Ishikawa (cell line): ENCODE data around the gene TRAPPC1.

Experiments
- CEBPB ChIP-seq: IDR thresholded peaks from 2 replicates; pipeline ENCODE4 v1.6.1; 2012
- CREB1 ChIP-seq: IDR thresholded peaks from 2 replicates; pipeline ENCODE4 v1.6.1; 2012; ENCODE audit warnings: low read depth
- EGR1 ChIP-seq: IDR thresholded peaks from 2 replicates; pipeline ENCODE4 v1.6.1; 2012
- EP300 ChIP-seq: IDR thresholded peaks from 2 replicates; pipeline ENCODE4 v1.6.1; 2012; ENCODE audit warnings: borderline replicate concordance
- FOXM1 ChIP-seq: IDR thresholded peaks from 2 replicates; pipeline ENCODE4 v1.6.1; 2012; ENCODE audit warnings: low read depth, borderline replicate concordance
- MAX ChIP-seq: IDR thresholded peaks from 2 replicates; pipeline ENCODE4 v1.6.1; 2012
- NFIC ChIP-seq: IDR thresholded peaks from 2 replicates; pipeline ENCODE4 v1.6.1; 2012
- RAD21 ChIP-seq: IDR thresholded peaks from 2 replicates; pipeline ENCODE4 v1.6.1; 2012; ENCODE audit warnings: low read depth
- REST ChIP-seq: IDR thresholded peaks from 2 replicates; pipeline ENCODE4 v1.6.1; 2012; ENCODE audit warnings: low read depth, mild to moderate bottlenecking
- TAF1 ChIP-seq: IDR thresholded peaks from 2 replicates; pipeline ENCODE4 v1.6.1; 2012; ENCODE audit warnings: low read depth, mild to moderate bottlenecking
- TCF12 ChIP-seq: IDR thresholded peaks from 2 replicates; pipeline ENCODE4 v1.6.1; 2012; ENCODE audit warnings: low read depth
- TEAD4 ChIP-seq: IDR thresholded peaks from 2 replicates; pipeline ENCODE4 v1.6.1; 2012
- YY1 ChIP-seq: IDR thresholded peaks from 2 replicates; pipeline ENCODE4 v1.6.1; 2012; ENCODE audit warnings: low read depth
- ZBTB7A ChIP-seq: IDR thresholded peaks from 2 replicates; pipeline ENCODE4 v1.6.1; 2012; ENCODE audit warnings: low read depth
- TF ChIP-seq, protein P1 (sequence below): IDR thresholded peaks from 2 replicates; pipeline ENCODE4 v1.6.1; 2012

Gene TRAPPC1

GRCh38 chr17:7946441-7946840 lies 14.7 kb upstream of the TRAPPC1 start:
- TF ChIP-seq REST: no peak

DNA sequence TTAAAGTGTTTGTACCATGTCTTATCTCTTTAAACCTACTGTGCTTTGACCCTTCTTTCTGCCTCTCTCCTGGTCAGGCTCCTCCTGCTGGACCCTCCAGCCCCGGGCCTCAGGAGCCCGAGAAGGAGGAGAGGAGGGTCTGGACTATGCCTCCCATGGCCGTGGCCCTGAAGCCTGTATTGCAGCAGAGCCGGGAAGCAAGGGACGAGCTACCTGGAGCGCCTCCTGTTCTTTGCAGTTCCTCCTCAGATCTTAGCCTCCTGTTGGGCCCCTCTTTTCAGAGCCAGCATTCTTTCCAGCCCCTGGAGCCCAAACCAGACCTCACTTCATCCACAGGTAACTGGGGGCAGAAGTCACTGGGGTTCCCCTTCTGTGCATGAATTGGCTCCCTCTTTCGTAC lies 13.9 kb upstream of the TRAPPC1 start:
- TF ChIP-seq EP300 (no peak), MAX (no peak), RAD21 (no peak), TEAD4 (no peak), ZBTB7A (no peak), EGR1 (no peak), FOXM1 (no peak), TAF1 (no peak), CREB1 (no peak), CEBPB (no peak)
- TF ChIP-seq, protein P1, sequence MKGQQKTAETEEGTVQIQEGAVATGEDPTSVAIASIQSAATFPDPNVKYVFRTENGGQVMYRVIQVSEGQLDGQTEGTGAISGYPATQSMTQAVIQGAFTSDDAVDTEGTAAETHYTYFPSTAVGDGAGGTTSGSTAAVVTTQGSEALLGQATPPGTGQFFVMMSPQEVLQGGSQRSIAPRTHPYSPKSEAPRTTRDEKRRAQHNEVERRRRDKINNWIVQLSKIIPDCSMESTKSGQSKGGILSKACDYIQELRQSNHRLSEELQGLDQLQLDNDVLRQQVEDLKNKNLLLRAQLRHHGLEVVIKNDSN: no peak

GRCh38 chr17:7944326-7944725 lies 12.6 kb upstream of the TRAPPC1 start:
- no peak for TF ChIP-seq TAF1
- no peak for TF ChIP-seq EGR1
- TF ChIP-seq, protein P1: no peak
- TF ChIP-seq TCF12: no peak
- no peak for TF ChIP-seq YY1
- TF ChIP-seq CREB1: no peak
- no peak for TF ChIP-seq TEAD4
- no peak for TF ChIP-seq CEBPB
- no peak for TF ChIP-seq FOXM1
- TF ChIP-seq MAX: no peak
- TF ChIP-seq NFIC: no peak
- TF ChIP-seq EP300: no peak
- TF ChIP-seq RAD21: no peak
- TF ChIP-seq ZBTB7A: no peak
- TF ChIP-seq REST: no peak

- TF ChIP-seq TAF1 (no peak), EGR1 (no peak), REST (no peak), YY1 (no peak), TEAD4 (no peak), TCF12 (no peak), EP300 (no peak), RAD21 (no peak), MAX (no peak)
- TF ChIP-seq, protein P1: no peak
Measured at GRCh38 chr17:7943291-7943690, 11.5 kb upstream of the TRAPPC1 start.

- no peak for TF ChIP-seq EP300
- TF ChIP-seq REST: no peak
- TF ChIP-seq NFIC: no peak
- no peak for TF ChIP-seq TCF12
- no peak for TF ChIP-seq TAF1
- no peak for TF ChIP-seq TEAD4
- TF ChIP-seq, protein P1: no peak
- no peak for TF ChIP-seq RAD21
- TF ChIP-seq ZBTB7A: no peak
- no peak for TF ChIP-seq FOXM1
- TF ChIP-seq MAX: no peak
- TF ChIP-seq CEBPB: no peak
- no peak for TF ChIP-seq EGR1
Measured at GRCh38 chr17:7940743-7941142, 9.0 kb upstream of the TRAPPC1 start.
